ENCODE results near the gene PCSK7.
A peak's percentile ranks its signal among the peaks of the same experiment; 100 is the strongest.

PCSK7 gene

DNA sequence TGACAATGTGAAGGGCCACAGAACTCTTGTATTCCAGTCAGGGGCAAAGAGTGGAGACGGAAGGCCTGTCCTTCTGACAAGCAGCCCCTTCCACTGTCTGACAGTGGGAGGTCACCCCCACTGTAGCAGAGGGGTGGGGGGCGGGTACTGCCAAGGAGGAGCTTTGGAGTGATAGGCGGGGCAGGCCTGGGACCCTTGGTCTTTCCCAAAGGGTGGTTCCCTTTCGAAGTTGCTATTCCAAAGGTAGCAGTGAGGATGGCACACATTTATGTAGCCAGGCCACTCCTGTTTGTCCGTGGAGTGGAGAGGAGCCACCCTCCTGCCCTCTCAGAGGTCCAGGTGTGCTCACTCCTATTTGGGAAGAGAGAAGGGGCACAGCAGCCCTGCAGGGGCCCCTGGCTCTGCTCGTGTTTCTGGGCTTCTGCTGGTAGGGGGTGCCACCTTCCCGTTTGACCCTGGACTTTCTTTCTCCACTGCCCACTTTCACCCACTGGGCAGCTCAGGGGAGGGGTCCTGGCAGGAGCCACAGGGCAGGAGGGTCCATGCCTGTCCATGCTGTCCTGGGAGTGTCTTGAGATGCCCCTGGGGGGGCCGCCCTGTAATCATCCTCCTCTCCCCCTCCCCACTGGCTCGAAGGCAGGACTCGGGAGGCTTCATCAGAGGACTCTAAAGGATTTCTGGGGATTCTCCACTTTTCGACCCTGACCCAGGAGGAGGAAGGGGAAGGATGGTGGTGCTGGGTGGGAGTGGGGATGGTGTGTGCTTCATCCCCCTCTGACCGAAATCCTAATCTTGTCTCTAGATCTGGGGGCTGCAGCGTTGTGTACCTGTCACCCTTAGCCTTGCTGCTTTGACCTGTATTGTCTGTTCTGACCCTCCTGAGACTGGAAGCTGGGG lies 31.7 kb downstream of the PCSK7 start:
- no peak for DNase-seq (ENCODE audit: low read depth)
- TF ChIP-seq, protein P1, sequence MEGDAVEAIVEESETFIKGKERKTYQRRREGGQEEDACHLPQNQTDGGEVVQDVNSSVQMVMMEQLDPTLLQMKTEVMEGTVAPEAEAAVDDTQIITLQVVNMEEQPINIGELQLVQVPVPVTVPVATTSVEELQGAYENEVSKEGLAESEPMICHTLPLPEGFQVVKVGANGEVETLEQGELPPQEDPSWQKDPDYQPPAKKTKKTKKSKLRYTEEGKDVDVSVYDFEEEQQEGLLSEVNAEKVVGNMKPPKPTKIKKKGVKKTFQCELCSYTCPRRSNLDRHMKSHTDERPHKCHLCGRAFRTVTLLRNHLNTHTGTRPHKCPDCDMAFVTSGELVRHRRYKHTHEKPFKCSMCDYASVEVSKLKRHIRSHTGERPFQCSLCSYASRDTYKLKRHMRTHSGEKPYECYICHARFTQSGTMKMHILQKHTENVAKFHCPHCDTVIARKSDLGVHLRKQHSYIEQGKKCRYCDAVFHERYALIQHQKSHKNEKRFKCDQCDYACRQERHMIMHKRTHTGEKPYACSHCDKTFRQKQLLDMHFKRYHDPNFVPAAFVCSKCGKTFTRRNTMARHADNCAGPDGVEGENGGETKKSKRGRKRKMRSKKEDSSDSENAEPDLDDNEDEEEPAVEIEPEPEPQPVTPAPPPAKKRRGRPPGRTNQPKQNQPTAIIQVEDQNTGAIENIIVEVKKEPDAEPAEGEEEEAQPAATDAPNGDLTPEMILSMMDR (IDR thresholded peaks at IDR 0.05; ENCODE audit: insufficient read depth, low read depth, low read length, missing control alignments), result no peak
- no peak overlapping the region for H3K4me3 ChIP-seq (ENCODE audit: low read depth, low read length)

DNA sequence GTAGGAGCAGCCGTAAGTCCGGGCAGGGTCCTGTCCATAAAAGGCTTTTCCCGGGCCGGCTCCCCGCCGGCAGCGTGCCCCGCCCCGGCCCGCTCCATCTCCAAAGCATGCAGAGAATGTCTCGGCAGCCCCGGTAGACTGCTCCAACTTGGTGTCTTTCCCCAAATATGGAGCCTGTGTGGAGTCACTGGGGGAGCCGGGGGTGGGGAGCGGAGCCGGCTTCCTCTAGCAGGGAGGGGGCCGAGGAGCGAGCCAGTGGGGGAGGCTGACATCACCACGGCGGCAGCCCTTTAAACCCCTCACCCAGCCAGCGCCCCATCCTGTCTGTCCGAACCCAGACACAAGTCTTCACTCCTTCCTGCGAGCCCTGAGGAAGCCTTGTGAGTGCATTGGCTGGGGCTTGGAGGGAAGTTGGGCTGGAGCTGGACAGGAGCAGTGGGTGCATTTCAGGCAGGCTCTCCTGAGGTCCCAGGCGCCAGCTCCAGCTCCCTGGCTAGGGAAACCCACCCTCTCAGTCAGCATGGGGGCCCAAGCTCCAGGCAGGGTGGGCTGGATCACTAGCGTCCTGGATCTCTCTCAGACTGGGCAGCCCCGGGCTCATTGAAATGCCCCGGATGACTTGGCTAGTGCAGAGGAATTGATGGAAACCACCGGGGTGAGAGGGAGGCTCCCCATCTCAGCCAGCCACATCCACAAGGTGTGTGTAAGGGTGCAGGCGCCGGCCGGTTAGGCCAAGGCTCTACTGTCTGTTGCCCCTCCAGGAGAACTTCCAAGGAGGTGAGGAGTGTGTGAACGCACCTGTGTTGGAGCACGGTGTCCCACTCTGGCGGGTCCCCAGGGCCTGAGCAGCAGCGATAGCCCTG lies 32.6 kb downstream of the PCSK7 start, which contains the start of gene TAGLN:
TAGLN (plus strand) TSS at position 318 of the 863 bp plus-strand sequence. CDS start 3,644 bp downstream, outside the sequence.
- H3K4me3 ChIP-seq (ENCODE audit: low read depth, low read length), result no peak within 1 kb of the TSS
- TF ChIP-seq, protein P1 (IDR thresholded peaks at IDR 0.05; ENCODE audit: insufficient read depth, low read depth, low read length, missing control alignments), result no peak
- no peak for DNase-seq (ENCODE audit: low read depth)

DNA sequence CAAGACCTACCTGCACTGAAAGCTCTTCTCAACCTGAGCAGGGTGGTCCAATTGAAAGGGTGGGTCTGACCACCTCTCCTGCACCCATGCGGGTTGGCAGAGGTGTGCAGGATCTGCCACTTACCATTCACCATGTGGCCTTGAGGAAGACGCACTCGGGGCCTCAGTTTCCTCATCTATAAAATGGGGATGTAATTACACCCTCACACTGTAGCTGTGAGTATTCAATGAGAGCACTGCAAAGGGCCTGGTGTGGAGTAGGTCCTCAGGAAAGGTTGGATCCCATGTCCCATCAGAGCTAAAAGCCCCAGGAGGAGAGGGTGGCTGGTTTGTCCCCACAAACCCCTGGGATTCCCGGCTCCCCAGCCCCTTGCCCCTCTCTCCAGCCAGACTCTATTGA lies 33.3 kb downstream of the PCSK7 start:
- TF ChIP-seq, protein P1 (IDR thresholded peaks at IDR 0.05; ENCODE audit: insufficient read depth, low read depth, low read length, missing control alignments), result no peak
- DNase-seq (ENCODE audit: low read depth), result no peak
- H3K4me3 ChIP-seq (ENCODE audit: low read depth, low read length), result no peak overlapping the region

DNA sequence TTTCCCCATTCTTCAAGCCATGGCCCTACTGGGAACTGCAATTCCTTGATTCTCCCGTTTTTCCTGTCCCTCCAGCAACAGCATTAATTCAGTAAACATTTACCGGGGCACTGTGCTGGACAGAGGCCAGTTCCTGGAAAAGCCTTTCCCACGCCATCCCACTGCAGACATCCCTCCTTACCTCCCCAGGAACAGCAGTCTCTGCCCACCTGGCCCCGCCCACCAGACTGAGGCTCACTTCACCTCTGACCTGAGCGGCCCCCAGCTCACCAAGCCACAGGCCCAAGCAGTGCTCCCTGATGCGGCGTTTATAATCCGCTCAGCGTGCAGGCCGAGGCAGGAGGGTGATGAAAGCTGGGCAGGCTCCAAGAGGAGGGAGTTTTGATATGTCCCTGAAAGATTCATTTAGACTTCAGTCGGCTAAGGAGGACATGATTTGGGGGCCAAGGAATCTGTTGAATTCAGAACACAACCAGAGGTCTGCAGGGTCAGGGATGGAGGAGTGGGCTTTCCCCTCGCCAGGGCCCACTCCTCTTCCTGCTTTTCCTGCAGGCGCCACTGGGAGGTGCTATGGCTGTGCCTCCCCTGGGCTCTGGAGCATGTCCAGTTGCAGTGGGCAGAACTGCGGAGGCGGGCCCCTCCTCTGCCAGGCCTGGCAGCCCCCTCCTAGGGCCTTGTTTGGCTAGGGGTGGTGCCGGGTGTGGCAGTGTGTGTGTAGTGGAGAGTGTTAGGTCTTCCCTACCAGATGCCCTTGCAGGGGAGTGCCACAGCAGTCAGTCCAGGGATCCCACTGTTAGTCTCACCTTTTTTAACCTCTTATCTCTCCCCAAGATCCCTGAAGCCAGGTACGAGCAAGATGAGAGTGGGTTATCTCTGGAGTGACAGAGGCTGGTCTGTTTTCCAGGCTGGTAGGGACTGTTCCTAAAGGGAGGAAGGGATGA lies 34.1 kb downstream of the PCSK7 start:
- H3K4me3 ChIP-seq (ENCODE audit: low read depth, low read length), result no peak overlapping the region
- TF ChIP-seq, protein P1 (IDR thresholded peaks at IDR 0.05; ENCODE audit: insufficient read depth, low read depth, low read length, missing control alignments), result peak; percentile 22
- DNase-seq (ENCODE audit: low read depth), result no peak

DNA sequence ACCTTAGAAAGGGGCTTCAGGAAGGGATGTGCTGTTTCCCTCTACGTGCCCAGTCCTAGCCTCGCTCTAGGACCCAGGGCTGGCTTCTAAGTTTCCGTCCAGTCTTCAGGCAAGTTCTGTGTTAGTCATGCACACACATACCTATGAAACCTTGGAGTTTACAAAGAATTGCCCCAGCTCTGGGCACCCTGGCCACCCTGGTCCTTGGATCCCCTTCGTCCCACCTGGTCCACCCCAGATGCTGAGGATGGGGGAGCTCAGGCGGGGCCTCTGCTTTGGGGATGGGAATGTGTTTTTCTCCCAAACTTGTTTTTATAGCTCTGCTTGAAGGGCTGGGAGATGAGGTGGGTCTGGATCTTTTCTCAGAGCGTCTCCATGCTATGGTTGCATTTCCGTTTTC lies 34.9 kb downstream of the PCSK7 start:
- DNase-seq (ENCODE audit: low read depth), result no peak
- TF ChIP-seq, protein P1 (IDR thresholded peaks at IDR 0.05; ENCODE audit: insufficient read depth, low read depth, low read length, missing control alignments), result no peak

DNA sequence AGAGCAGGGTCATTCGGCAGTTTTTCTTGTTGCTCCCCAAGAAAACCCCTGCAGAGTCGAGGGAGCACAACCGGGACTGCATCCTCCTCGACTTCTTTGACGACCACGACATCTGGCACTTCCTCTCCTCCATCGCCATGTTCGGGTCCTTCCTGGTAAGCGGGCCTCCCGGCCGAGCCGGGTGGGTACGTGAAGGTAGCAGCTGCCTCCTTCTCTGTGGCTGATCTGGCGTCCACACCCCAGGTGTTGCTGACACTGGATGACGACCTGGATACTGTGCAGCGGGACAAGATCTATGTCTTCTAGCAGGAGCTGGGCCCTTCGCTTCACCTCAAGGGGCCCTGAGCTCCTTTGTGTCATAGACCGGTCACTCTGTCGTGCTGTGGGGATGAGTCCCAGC lies 36.1 kb downstream of the PCSK7 start:
- DNase-seq (ENCODE audit: low read depth), result no peak
- TF ChIP-seq, protein P1 (IDR thresholded peaks at IDR 0.05; ENCODE audit: insufficient read depth, low read depth, low read length, missing control alignments), result no peak
- H3K4me3 ChIP-seq (ENCODE audit: low read depth, low read length), result no peak overlapping the region

More for the DNA sequence above, 34.9 kb downstream of the PCSK7 start:
- no peak overlapping the region for H3K4me3 ChIP-seq (ENCODE audit: low read depth, low read length)

Measured in GM12865 (cell line).